HG03442 (cell line): ENCODE measurements around the gene BMPR1A.

Source experiments
- ATAC-seq: cut with Tn5 transposase; IDR thresholded peaks from one replicate; pipeline ENCODE4 v1.9.1; 2021; ENCODE audit warnings: mild to moderate bottlenecking, moderate library complexity; ENCODE audit not compliant: unreplicated experiment

The BMPR1A gene

DNA sequence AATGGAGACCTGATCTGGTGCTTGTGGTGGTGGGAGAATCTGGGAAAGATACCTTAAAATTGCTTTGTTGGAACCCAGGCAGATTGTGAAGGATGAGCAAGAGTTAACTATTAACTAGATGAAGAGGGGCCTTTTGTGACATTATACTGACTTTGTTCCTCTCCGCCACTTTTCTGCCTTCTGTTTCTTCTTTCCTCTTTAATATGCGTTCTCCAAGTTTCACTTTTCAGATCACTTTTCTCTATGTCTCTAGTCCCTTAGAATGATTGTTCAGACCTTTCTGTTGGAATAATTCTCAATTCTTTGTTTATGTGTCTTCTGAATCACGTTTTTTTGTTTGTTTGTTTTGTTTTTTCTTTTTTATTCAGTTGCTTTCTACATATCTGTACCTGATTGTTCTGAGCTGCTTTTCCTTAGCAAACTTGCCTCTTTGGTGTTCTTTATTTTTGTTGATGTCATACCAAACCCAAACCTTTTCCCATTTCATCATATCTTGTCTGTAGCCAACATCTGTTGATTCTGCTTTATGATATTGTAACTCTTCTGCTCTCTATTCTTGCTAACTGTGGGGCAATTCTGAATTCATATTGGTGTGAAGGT is 2.8 kb downstream of the BMPR1A start:
- no peak for ATAC-seq

DNA sequence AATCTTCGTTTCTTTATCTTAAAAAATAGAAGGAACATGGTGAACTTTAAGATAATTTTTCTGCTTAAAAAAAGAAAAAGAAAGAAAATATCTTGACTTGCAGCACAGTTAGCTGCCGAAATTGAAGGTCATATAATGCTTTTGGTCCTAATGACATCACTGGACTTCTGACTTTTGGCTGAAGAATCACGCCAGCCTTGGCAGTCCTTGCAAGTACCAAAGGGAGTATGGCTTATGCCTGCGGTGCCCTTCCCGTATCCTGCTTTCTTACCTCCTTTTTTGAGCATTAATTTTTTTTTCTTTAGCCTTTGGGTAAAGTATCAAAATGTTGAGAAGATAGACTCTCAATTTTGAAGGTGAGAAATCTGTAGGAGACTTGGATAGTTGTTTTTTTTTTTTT is 7.0 kb downstream of the BMPR1A start:
- no peak for ATAC-seq

DNA sequence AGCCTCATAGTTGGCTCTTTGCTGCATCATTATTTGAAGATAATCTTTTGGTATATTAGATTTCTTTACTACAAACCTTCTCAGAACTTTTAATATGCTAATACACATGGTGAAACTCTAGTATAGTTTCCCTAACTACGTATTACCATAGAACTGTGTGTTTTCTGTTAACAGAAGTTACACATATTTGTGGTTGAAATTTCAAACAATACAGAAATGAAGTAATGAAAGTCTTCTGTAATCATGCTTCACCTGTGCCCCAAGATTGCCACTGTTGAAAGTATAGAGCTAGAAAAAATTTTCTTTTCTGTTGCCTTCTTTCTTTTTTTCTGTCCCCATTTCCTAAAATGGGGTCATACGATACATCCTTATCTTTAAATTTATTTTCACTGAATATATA is 9.1 kb downstream of the BMPR1A start:
- no peak for ATAC-seq

DNA sequence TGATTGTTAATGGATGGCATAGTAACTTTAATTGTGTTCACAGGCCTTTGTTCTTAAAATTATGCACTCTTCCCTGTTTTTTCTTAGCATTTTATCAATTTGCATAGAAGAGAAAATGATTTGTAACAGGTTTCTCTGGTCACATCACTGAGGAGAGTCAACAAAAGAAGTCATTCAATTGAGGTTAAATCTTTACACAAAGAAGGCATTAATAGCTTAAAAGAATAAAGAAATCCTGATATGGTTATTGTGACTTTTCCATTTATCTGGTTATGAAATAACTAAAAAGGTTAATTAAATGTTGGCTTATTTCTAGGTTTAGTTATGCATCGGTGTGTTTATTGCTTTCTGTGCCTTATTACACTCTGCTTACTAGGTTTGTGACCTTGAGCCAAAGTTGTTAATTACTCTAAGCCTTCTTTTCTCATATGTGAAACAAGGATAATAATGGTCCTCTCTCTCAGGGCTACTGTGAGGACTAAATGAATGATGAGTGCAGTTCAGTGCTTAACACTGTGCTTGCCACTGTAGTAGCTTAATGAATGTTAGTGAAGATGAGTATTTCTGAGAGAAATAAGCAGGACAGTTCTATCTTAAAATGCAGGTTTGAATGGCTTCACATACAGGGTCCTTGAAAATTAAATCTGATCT is 12.1 kb downstream of the BMPR1A start:
- ATAC-seq = no peak

DNA sequence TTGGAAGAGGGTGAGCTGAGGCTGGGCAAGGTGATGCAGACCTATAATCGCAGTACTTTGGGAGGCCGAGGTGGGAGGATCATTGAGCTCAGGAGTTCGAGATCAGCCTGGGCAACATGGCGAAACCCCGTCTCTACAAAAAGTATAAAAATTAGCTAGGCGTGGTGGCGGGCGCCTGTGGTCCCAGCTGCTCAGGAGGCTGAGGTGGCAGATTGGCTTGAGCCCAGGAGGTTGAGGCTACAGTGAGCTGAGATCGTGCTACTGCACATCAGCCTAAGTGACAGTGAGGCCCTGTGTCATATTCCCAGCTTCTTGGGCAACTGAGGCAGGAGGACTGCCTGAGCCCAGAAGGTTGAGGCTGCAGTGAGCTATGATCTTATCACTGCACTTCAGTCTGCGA is 13.6 kb downstream of the BMPR1A start:
- ATAC-seq = no peak

DNA sequence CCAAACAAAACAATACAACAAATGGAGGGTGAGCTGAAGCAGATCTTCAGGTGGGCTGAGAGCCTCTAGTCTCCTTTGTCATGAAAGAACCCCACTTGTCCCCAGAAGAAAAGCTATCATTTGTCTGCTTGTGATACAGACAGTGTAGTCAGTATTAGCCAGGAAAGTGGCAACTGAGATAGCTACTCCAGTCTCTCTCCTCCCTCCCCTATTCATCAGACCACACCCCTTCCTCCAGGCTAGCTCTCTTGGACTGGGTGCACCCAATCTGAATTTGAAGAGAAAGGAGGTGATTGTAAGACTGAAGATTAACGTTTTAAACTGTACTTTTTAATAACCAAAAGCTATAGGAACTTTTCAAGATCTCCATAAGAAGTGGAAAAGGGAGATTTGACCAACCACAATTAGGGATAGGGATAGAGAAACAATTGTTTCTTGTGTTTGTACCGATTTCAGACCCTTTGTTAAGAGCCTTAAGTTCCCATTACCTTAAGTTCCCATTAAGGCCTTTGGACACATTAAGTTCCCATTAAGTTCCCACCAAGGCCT is 14.1 kb downstream of the BMPR1A start:
- no peak for ATAC-seq

DNA sequence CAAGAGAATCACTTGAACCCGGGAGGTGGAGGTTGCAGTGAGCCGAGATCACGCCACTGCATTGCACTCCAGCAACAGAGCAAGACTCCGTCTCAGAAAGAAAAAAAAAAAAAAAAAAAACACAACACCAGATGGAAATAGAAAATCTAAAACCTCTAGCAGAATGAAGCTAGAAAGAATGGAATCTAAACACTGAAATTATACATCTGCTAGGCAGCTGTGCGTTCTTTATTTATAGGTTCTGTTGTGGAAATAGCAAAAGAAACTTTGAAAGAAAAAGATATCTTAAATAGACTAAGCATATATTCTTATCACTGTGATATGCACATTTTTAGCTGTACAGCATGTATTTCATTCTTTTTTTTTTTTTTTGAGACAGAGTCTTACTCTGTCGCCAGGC is 17.1 kb downstream of the BMPR1A start:
- ATAC-seq = no peak

DNA sequence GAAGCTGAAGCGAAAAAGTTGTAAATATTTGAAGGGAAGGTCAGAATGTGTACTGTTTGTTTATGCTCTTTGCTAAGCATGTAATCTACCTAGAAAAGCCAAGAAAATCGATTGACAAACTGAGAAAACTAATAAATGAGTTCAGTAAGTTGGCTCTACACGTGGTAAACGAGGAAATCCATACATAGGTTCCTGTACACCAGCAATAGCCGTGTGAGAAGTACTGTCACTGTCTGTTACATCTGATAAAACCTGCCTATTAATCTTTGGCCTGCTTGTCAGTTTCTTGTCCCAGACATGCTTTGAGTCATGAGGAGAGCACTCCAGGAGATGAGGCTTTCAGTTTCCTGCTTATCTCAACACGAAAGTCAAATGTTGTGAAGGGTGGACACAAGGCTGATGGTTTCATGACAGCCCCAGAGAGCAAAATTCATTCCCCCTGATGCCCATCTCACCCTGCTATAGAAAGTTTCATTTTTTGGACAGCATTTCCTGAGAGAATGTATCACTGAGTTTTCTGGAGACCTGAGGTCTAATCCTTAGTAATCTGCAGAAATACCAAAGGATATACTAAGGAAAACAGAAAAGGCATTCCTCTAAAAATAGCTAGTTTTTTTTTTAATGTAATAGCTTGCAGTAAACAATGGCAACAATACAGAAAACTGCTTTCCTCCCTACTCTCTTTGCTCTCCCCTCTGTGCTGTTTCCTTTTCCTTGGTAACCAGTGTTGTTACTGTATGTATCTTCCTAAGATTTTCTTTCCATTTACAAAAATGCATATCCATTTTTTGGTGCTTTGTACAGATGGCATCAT is 18.8 kb downstream of the BMPR1A start:
- peak; percentile 78 for ATAC-seq

DNA sequence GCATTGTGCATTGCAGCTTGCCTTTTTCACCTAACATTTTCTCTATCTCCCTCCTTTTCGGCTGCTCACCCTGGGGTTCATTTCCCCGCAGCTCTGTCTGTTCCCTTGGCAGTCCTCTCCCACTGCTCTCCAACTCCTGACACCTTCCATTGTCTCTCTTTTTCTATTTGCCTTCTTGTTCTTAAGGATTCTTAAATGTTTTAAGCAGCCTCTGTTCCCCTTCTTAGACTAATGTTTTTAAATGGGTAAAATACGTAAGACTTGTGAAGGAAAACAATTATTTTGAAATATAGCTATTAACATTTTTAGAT is 19.4 kb downstream of the BMPR1A start:
- no peak for ATAC-seq

DNA sequence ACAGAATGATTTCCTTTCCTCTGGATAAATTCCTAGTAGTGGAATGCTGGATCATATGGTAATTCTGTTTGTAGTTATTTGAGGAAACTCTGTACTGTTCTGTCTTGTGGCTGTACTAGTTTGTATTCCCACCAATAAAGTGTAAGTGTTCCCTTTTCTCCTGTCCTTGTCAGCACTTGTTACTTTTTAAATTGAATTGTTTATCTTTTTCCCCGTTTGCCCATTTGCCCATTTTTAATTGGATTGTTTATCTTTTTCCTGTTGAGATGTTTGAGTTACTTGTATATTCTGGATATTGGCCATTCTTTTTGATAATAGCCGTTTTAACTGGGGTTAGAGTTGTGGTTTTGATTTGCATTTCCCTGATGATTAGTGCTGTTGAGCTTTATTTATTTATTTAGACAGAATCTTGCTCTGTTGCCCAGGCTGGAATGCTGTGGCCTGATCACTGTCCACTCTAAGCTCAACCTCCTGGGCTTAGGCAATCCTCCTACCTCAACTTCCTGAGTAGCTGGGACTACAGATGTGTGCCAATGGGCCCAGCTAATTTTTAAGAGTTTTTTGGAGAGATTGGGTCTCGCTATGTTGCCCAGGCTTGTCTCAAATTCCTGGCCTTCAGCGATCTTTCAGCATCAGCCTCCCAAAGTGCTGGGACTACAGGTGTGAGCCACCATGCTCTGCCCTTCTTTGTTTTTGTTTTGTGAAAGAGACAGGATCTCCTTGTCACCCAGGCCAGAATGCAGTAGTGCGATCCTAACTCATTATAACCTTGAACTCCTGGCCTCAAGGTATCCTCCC is 23.0 kb downstream of the BMPR1A start:
- no peak for ATAC-seq

DNA sequence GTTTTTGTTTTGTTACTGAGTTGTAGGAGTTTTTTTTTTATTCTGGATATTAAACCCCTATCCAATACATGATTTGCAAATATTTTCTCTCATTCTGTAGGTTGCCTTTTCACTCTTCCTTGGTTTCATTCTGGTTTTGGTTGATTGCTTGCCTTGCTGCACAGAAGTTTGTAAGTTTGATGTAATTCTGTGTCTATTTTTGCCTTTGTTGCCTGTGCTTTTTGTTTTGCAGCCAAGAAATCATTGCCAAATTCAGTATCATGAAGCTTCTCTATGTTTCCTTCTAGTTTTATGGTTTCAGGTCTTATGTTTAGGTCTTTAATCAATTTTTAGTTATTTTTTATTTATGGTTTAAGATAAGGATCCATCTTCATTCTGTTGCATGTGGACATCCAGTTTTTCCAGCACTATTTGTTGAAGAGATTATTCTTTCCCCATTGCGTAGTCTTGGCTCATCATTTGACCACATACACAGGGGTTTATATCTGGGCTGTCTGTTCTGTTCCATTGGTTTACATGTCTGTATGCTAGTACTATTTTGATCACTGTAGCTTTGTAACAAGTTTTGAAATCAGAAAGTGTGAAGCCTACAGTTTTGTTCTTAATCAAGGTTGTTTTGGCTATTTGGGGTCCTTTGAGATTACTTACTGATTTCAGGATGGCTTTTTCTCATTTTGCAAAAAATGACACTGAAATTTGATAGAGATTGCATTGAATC is 26.4 kb downstream of the BMPR1A start:
- ATAC-seq = peak; percentile 96

DNA sequence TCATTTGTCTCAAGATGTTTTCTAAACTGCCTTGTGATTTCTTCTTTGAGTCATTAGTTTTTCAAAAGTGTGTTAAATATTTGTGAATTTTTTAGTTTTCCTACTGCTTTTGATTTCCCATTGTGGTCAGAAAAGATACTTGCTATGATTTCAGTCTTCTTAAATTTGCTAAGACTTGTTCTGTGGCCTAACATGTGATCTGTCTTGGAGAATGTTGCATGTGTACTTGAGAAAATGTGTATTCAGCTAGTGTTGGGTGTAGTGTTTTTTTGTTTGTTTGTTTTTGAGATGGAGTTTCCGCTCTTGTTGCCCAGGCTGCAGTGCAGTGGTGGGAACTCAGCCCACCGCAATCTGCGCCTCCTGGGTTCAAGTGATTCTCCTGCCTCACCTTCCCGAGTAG is 28.6 kb downstream of the BMPR1A start:
- no peak for ATAC-seq

DNA sequence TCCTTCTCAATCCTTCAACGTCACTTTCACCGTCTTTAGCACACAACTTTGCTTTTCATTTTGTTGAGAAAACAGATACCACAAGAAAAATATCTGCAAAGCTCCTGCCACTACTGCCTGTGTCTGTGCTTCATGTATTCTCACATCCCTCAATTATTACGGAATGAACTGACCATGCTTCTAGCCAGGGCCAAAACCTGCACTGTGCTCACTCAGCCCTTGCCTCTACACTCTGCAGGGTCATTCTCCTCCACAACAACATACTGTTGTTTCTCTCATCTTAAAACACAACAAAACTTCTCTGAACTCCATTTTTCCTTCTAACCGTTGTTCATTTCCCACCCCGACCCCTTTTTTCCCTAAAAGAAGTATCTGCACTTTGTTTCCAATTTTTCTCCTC is 29.5 kb downstream of the BMPR1A start:
- ATAC-seq = no peak

DNA sequence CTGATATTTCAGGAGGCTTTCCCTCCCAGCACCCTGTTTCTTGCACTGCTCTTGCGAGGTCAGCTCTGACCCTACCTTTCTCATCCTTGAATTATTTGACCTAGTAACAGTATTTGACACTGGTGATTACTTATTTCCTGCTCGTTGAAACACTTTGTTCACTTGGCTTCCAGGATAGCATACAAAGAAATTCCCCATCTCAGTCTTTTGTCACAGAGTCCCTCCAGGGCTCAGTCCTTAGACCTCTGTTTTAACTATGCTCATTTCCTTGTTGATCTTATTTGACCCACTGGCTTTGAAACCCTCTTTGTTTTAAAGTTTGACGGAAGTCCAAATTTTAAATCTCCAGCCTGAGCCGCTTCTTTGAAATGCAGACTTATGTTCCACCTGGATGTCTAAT is 29.9 kb downstream of the BMPR1A start:
- no peak for ATAC-seq

DNA sequence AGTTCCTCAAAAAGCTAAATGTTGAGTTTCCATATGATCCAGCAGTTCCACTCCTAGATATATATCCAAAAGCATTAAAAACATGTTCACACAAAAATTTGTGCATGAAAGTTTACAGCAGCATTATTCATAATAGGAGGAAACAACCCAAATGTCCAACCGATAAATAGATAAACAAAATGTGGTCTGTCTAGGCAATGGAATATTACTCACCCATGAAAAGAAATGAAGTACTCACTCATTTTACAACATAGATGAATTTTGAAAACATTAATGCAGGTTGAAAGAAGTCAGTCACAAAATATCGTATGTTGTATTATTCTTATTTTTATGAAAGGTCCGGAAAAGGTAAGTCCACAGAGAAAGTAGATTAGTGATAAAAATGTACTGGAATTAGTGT is 34.0 kb downstream of the BMPR1A start:
- ATAC-seq = no peak

DNA sequence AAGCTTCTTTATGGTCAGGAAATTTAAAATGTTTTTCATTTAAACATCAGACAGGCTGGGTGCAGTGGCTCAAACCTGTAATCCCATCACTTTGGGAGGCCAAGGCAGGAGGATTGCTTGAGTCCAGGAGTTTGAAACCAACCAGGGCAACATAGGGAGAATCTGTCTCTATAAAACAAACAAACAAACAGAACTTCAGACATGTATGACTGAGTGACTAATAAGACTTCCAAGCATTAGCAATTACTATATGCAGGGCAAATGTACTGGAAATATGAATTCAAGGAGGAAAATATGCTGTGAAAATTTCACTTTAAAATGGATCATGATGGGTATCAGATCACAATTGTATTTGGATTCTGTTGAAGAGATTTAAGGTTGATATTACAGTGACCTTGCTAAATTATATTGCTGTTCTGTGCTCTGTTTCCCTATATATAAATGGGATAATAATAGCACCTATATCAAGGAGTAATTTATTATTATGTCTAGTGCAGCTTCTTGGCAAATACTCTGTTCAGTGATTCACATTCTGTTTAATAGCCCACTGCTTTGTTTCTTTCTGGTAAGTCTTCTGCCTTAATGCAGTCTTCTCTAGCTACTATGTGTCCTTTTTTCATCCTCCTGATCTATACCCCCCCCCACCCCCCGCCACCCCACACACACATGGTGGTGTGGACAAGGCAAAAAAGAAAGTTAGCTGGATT is 36.2 kb downstream of the BMPR1A start:
- no peak for ATAC-seq

DNA sequence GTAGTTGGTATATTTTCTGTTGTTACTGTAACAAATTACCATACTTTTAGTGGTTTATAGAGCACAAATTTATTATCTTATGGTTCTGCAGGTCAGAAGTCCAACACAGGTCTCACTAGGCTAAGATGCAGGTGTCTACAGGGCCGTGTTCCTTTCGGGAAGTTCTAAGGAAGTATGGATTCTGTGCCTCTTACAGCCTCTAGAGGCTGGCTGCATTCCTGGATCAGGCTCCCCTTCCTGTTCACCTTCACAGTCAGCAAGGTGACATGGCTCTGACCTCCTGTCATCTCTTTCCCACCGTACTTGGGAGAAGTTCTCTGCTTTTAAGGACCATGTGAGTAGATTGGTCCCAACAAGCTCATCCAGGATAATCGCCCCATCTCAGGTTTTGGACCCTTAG is 37.3 kb downstream of the BMPR1A start:
- ATAC-seq = no peak

DNA sequence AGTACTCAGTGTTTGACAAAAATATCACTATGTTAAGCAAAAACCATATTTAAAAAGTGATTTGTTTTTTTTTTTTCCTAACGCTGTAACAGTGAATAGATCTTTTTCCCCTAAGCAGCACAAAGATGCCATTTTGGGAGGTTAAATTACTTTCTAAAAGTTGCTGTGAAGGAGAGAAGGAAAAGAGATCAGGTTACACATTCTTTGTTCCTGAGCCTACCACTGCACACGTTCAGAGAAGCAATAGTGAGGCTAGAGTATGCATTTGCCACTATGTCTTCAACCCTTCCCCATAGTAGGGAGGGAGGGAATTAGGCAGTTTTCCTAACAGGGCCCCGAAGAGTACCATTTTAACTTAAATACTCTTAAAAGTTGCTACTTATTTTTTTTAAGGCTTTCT is 38.9 kb downstream of the BMPR1A start:
- ATAC-seq = no peak

DNA sequence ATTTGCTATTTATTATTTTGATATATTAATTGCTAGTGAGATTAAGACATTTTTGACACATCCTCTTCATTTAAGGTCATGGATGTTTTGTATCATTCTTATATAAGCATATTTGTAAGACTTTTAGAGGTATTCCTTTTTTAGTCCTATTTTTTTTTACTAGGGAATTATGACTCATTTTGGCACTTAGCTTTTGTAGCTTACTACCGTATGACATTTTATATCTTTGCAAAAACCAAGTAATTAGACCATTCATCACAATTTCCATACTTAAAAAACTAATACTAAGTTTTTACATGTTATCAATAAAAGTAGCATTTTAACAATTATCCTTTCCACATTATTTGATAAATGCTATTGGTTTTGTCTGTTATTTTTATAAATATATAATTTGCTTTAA is 41.6 kb downstream of the BMPR1A start:
- no peak for ATAC-seq

DNA sequence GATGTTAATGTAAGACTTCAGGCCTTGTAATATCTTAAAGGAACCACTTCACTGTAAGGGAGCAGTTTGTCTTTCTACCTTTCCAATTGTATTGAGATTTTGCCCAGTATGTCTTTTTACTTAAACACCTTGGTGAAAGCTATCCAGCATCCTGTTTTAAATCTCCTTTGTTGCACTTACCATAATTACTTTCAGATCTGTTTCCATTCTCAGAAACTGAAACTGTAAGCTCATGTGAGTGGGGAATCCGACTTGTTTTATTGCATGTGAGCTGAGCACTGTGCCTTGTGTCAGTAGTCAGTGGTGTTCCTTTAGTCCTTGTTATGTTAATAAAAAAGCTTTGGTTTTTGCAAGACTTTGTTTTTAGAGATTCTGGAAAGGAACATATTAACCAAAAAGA is 42.2 kb downstream of the BMPR1A start:
- peak; percentile 75 for ATAC-seq
